ENCODE results near the gene PSMG2. TPM values are rescaled to one million over a fixed set of nuclear protein-coding genes. Genes with fewer than 3 reads are reported as not detected.

The PSMG2 gene
- total and polyA plus RNA-seq, 8 donors: 27.0 to 50.0 (median 39.3) TPM

- Histone ChIP-seq H3K27ac (no peak overlapping the region), H3K4me3 (no peak overlapping the region), H3K4me1 (no peaks in the 10 kb centered on the region), H3K9me3 (no peaks in the 10 kb centered on the region), H3K36me3 (no peaks in the 10 kb centered on the region), H3K27me3 (no peaks in the 10 kb centered on the region)
- no peak for TF ChIP-seq CTCF (IDR thresholded peaks at IDR 0.05)
- no peak for ATAC-seq
- intact Hi-C loops (cut with DNase I): loop anchor here in 2 of 3 donors (5.0 to 10.0 kb wide), 2 partner anchors 147 to 150 kb away; no protein-coding TSS in a partner anchor
- FAIRE-seq: no peak
- 76 to 84% methylated on average over 7 of the region's 7 CpGs for WGBS, 2 donors
- no peak for DNase-seq
Measured at GRCh38 chr18:12745095-12745795, 42.4 kb downstream of the PSMG2 start.

GRCh38 chr18:12747530-12748315 lies 44.9 kb downstream of the PSMG2 start:
- intact Hi-C loops (cut with DNase I): loop anchor here in 2 of 3 donors (5.0 to 10.0 kb wide), 2 partner anchors 145 to 147 kb away; no protein-coding TSS in a partner anchor
- FAIRE-seq: no peak
- Histone ChIP-seq H3K9me3 (no peaks in the 10 kb centered on the region), H3K4me3 (no peak overlapping the region), H3K36me3 (no peaks in the 10 kb centered on the region), H3K27ac (no peak overlapping the region), H3K27me3 (no peaks in the 10 kb centered on the region), H3K4me1 (no peaks in the 10 kb centered on the region)
- no peak for ATAC-seq
- no peak for DNase-seq
- 73 to 79% methylated on average over 8 of the region's 8 CpGs for WGBS, 2 donors
- no peak for TF ChIP-seq CTCF (IDR thresholded peaks at IDR 0.05)

GRCh38 chr18:12748671-12749070 lies 45.8 kb downstream of the PSMG2 start:
- no peak overlapping the region for H3K4me3 ChIP-seq
- intact Hi-C loops (cut with DNase I): loop anchor here in 2 of 3 donors (5.0 to 10.0 kb wide), 2 partner anchors 144 to 146 kb away; no protein-coding TSS in a partner anchor
- H3K4me1 ChIP-seq: no peaks in the 10 kb centered on the region
- WGBS, 2 donors: 73 to 82% methylated on average over 5 of the region's 5 CpGs
- no peak for FAIRE-seq
- no peaks in the 10 kb centered on the region for H3K27me3 ChIP-seq
- H3K27ac ChIP-seq: no peak overlapping the region
- no peaks in the 10 kb centered on the region for H3K36me3 ChIP-seq
- ATAC-seq: no peak
- no peak for TF ChIP-seq CTCF (IDR thresholded peaks at IDR 0.05)
- no peaks in the 10 kb centered on the region for H3K9me3 ChIP-seq
- no peak for DNase-seq

- ATAC-seq (no peak), DNase-seq (no peak), FAIRE-seq (no peak)
- intact Hi-C loops (cut with DNase I): loop anchor here in 2 of 3 donors (5.0 to 10.0 kb wide), 2 partner anchors 143 to 146 kb away; no protein-coding TSS in a partner anchor
- Histone ChIP-seq H3K27ac (no peak overlapping the region), H3K4me3 (no peak overlapping the region), H3K36me3 (no peaks in the 10 kb centered on the region), H3K27me3 (no peaks in the 10 kb centered on the region), H3K9me3 (no peaks in the 10 kb centered on the region), H3K4me1 (no peaks in the 10 kb centered on the region)
- 69 to 70% methylated on average over 13 of the region's 13 CpGs for WGBS, 2 donors
- no peak for TF ChIP-seq CTCF (IDR thresholded peaks at IDR 0.05)
Measured at GRCh38 chr18:12749121-12749520, 46.3 kb downstream of the PSMG2 start.
